Measurements from ENCODE around the gene IRF6.

The IRF6 gene

GRCh38 chr1:209786146-209786545, 19.8 kb downstream of the IRF6 start:
- DNase-seq: peak; percentile 44

- DNase-seq: no peak
Observed at GRCh38 chr1:209785592-209785991, 20.4 kb downstream of the IRF6 start.

GRCh38 chr1:209784265-209785169, 21.4 kb downstream of the IRF6 start, which contains the start of gene C1orf74:
C1orf74 (minus strand) TSS chr1:209784559; CDS start chr1:209783634, 925 bp downstream.
- DNase-seq: peak; percentile 96

- no peak for DNase-seq
Observed at GRCh38 chr1:209783386-209783785, 22.6 kb downstream of the IRF6 start.

GRCh38 chr1:209780268-209780667, 25.7 kb downstream of the IRF6 start:
- no peak for DNase-seq

- no peak for DNase-seq
Observed at GRCh38 chr1:209778102-209778501, 27.8 kb downstream of the IRF6 start.

GRCh38 chr1:209777587-209777986, 28.4 kb downstream of the IRF6 start:
- DNase-seq: no peak

- DNase-seq: no peak
Observed at GRCh38 chr1:209775678-209776077, 30.3 kb downstream of the IRF6 start.

GRCh38 chr1:209774592-209774991, 31.4 kb downstream of the IRF6 start:
- DNase-seq: no peak

- no peak for DNase-seq
Observed at GRCh38 chr1:209772126-209772525, 33.8 kb downstream of the IRF6 start.

- DNase-seq: no peak
Observed at GRCh38 chr1:209770636-209771415, 35.1 kb downstream of the IRF6 start.

- DNase-seq: no peak
Observed at GRCh38 chr1:209769971-209770370, 36.0 kb downstream of the IRF6 start.

- DNase-seq: peak; percentile 56
Observed at GRCh38 chr1:209769171-209769904, 36.6 kb downstream of the IRF6 start.

- no peak for DNase-seq
Observed at GRCh38 chr1:209768354-209768774, 37.6 kb downstream of the IRF6 start.

GRCh38 chr1:209767706-209768105, 38.2 kb downstream of the IRF6 start:
- no peak for DNase-seq

- DNase-seq: no peak
Observed at GRCh38 chr1:209767096-209767495, 38.8 kb downstream of the IRF6 start.

- no peak for DNase-seq
Observed at GRCh38 chr1:209766051-209766450, 39.9 kb downstream of the IRF6 start.

- DNase-seq: no peak
Observed at GRCh38 chr1:209761011-209761635, 44.8 kb downstream of the IRF6 start.

GRCh38 chr1:209759829-209760359, 46.0 kb downstream of the IRF6 start:
- no peak for DNase-seq

- DNase-seq: no peak
Observed at GRCh38 chr1:209758400-209758799, 47.5 kb downstream of the IRF6 start.

GRCh38 chr1:209756615-209757445, 49.1 kb downstream of the IRF6 start:
- no peak for DNase-seq
